Measurements from ENCODE around the gene OCIAD2. TPM values are rescaled to one million over a fixed set of nuclear protein-coding genes. Genes with fewer than 3 reads are reported as not detected.
"Not testable (repeated sequence)": the region's sequence is repeated elsewhere in the genome, so short reads cannot be mapped to it uniquely, and the experiment has no call there.

Gene OCIAD2
- total RNA-seq, 1 donor from 2014 or later = 30.6 TPM

DNA sequence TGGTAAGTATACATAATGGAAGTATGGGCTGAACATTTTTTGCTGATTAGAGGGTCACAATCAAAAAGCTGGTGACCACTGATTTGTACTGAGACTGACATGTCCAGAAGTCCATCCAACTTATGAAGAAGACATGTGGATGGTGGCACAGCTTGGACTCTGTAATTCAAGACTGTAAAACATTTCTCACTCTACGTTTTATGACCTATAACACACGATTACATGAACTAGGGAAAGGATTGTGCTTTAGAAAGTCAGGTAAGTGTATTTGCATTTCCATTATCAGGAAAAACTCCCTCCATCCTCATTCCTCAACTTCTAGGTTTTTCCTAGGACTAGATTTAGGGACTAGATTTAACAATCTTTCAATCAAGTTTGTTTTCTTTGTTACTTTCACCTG lies 30.5 kb upstream of the OCIAD2 start:
- TF ChIP-seq, protein P1, sequence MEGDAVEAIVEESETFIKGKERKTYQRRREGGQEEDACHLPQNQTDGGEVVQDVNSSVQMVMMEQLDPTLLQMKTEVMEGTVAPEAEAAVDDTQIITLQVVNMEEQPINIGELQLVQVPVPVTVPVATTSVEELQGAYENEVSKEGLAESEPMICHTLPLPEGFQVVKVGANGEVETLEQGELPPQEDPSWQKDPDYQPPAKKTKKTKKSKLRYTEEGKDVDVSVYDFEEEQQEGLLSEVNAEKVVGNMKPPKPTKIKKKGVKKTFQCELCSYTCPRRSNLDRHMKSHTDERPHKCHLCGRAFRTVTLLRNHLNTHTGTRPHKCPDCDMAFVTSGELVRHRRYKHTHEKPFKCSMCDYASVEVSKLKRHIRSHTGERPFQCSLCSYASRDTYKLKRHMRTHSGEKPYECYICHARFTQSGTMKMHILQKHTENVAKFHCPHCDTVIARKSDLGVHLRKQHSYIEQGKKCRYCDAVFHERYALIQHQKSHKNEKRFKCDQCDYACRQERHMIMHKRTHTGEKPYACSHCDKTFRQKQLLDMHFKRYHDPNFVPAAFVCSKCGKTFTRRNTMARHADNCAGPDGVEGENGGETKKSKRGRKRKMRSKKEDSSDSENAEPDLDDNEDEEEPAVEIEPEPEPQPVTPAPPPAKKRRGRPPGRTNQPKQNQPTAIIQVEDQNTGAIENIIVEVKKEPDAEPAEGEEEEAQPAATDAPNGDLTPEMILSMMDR (IDR thresholded peaks at IDR 0.05) = no peak
- Histone ChIP-seq H3K9me3 (no peaks in the 10 kb centered on the region), H3K36me3 (no peaks in the 10 kb centered on the region), H3K4me3 (no peak overlapping the region), H3K27me3 (no peaks in the 10 kb centered on the region), H3K4me1 (no peaks in the 10 kb centered on the region), H3K27ac (no peak overlapping the region)
- no peak for ATAC-seq
- intact Hi-C loops (cut with DNase I) = no loop called here
- no peak for DNase-seq

DNA sequence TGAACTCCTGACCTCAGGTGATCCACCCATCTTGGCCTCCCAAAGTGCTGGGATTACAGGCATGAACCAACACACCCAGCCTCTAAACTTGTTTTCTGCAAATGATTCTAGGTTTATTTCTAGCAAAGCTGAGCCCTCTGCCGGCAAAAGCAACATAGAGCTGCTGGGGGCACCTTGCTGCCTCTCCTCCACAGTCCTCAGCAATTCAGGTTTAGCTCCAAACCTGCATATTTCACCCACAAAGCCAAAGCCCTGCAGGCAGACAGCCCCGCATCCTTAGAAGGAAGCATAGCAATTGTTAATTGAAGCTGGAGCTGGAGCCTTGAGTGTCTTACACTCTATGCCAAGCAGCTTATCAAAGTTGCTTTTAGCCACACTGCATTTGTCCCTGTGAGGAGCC lies 24.9 kb upstream of the OCIAD2 start:
- Histone ChIP-seq H3K9me3 (no peaks in the 10 kb centered on the region), H3K4me1 (no peaks in the 10 kb centered on the region), H3K27me3 (no peaks in the 10 kb centered on the region), H3K36me3 (no peaks in the 10 kb centered on the region), H3K27ac (no peak overlapping the region), H3K4me3 (no peak overlapping the region)
- intact Hi-C loops (cut with DNase I) = no loop called here
- TF ChIP-seq, protein P1 (IDR thresholded peaks at IDR 0.05) = no peak
- no peak for DNase-seq
- ATAC-seq = no peak

DNA sequence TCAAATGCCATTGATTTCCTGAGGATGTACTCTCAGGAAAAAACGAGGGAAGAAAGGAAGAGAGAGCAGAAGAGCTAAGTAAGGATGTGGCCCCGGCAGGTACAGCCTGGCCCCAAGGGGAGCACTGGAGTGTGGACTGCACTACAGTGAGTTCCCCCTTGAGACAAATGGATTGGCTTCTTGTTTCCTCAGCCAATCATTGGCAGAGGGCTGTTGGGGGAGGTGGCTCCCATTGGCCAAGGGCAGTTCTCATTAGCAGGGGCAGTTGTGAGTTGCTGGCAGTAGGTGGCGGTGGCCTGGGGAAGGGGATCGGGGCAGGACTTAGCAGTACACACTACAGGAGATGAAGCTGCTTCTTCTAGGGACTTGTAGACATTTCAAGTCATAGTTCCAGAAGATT lies 24.1 kb upstream of the OCIAD2 start:
- no peak for ATAC-seq
- Histone ChIP-seq H3K4me1 (no peaks in the 10 kb centered on the region), H3K27ac (no peak overlapping the region), H3K36me3 (no peaks in the 10 kb centered on the region), H3K9me3 (no peaks in the 10 kb centered on the region), H3K4me3 (no peak overlapping the region), H3K27me3 (no peaks in the 10 kb centered on the region)
- no peak for DNase-seq
- intact Hi-C loops (cut with DNase I) = no loop called here
- TF ChIP-seq, protein P1 (IDR thresholded peaks at IDR 0.05) = no peak

DNA sequence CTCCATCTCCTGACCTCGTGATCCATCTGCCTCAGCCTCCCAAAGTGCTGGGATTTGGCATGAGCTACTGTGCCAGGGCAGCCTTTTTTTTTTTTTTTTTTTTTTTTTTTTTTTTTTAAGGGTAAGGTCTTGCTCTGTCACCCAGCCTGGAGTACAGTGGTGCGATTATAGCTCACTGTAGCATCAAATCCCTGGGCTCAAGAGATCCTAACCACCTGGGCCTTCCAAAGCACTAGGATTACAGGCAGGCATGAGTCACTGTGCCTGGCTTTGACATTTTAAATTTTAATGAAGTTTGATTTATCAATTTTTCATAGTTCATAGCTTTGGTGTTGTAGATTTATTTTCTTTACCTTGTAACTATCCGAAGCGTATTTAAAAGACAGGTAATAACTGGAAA lies 17.8 kb upstream of the OCIAD2 start:
- intact Hi-C loops (cut with DNase I) = no loop called here
- TF ChIP-seq, protein P1 (IDR thresholded peaks at IDR 0.05) = no peak
- no peaks in the 10 kb centered on the region for H3K9me3 ChIP-seq
- DNase-seq (no peak), ATAC-seq (no peak)
- H3K27me3 ChIP-seq = no peaks in the 10 kb centered on the region
- H3K36me3 ChIP-seq = no peaks in the 10 kb centered on the region
- H3K4me1 ChIP-seq = no peaks in the 10 kb centered on the region
- no peak overlapping the region for H3K4me3 ChIP-seq
- no peak overlapping the region for H3K27ac ChIP-seq

DNA sequence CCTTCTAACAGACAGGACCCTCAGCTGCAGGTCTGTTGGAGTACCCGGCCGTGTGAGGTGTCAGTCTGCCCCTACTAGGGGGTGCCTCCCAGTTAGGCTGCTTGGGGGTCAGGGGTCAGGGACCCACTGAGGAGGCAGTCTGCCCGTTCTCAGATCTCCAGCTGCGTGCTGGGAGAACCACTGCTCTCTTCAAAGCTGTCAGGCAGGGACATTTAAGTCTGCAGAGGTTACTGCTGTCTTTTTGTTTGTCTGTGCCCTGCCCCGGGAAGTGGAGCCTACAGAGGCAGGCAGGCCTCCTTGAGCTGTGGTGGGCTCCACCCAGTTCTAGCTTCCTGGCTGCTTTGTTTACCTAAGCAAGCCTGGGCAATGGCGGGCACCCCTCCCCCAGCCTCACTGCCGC lies 16.5 kb upstream of the OCIAD2 start:
- intact Hi-C loops (cut with DNase I); ATAC-seq; H3K4me1 ChIP-seq; H3K36me3 ChIP-seq; H3K9me3 ChIP-seq; H3K27me3 ChIP-seq; H3K4me3 ChIP-seq; H3K27ac ChIP-seq; DNase-seq: not testable (repeated sequence)

DNA sequence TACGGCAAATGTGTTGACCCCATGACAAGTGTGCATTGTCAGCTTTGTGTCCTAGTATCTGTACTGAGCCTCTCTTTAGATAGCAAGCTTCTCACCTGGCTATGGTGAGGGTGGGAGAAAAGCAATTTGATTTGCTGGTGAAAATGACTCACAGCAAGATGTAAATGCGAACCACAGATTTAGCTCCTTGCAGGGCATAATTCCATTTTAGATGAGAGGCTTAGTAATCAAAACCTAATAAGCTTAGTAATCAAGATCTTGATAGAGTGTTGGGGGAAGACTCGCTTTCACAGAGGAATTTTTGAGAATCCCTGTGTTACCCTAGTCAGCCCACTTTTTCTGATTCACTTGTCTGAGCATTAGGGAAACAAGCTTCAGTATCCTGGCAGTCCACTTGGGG lies 7.7 kb upstream of the OCIAD2 start:
- Histone ChIP-seq H3K27ac (no peak overlapping the region), H3K4me3 (no peak overlapping the region), H3K4me1 (no peaks in the 10 kb centered on the region), H3K36me3 (no peaks in the 10 kb centered on the region), H3K27me3 (no peaks in the 10 kb centered on the region), H3K9me3 (no peaks in the 10 kb centered on the region)
- TF ChIP-seq, protein P1 (IDR thresholded peaks at IDR 0.05) = no peak
- intact Hi-C loops (cut with DNase I) = no loop called here
- ATAC-seq = no peak
- DNase-seq = no peak
